K562 (cell line): ENCODE measurements around the gene RGS12. TPM values are rescaled to one million over a fixed set of nuclear protein-coding genes. Genes with fewer than 3 reads are reported as not detected.

Source experiments
- ATAC-seq: fragments of 200-7000 bp; cut with Tn5 transposase; 3 replicates; pipeline ENCODE4 v1.9.1; 2020; ENCODE audit warnings: moderate library complexity
- BruUV-seq: library from RNA; stranded (reverse); fragments of 400-500 nt; replicated peaks from 2 replicates; lab custom pipeline; 2021; lab: Mats Ljungman, UMichigan
- CTCF ChIA-PET: fragments of 300-600 bp; formaldehyde crosslinking; extraction: SDS; loops from one replicate; lab custom pipeline; 2021; ENCODE audit warnings: low intra/inter-chr PET ratio; lab: Yijun Ruan, JAX
- POLR2A ChIA-PET: fragments of 300-600, 350-650 bp; sonication (Branson Sonifier 250); formaldehyde crosslinking; extraction: SDS; loops from one replicate; lab custom pipeline; 2021; ENCODE audit warnings: antibody characterized with exemption, inconsistent platforms; lab: Yijun Ruan, JAX
- DNase-seq, 4 experiments: peaks; one replicate each; pipeline versions ENCODE4 v3.0.0 to v3.0.0-alpha.2; 2011 to 2018; ENCODE audit warnings: low spot score in 3 of 4, mixed read lengths in 3 of 4; ENCODE audit errors: extremely low read depth in 1 of 4
- FAIRE-seq: peaks from 2 replicates; lab custom pipeline; 2011; peaks lifted over from hg19 to GRCh38; lab: Jason Lieb, UNC
- H2AFZ ChIP-seq: 2 replicates; pipeline ENCODE4 v1.6.0; 2011; ENCODE audit warnings: low read depth, low read length, control low read depth, inconsistent platforms
- H3K27ac ChIP-seq: fragments of 200-600 bp; 3 replicates; pipeline ENCODE4 v1.8.0; 2011; ENCODE audit warnings: low read depth, mild to moderate bottlenecking, control low read depth, inconsistent platforms, low read length, moderate library complexity, mixed read lengths; ENCODE audit errors: extremely low read depth
- H3K27me3 ChIP-seq, 2 experiments: fragments of 300-600 bp in 1 of 2; 2 replicates in 1 of 2; 3 replicates in 1 of 2; pipeline versions ENCODE4 v1.6.0 to v1.8.0; 2011; ENCODE audit warnings: inconsistent platforms in 2 of 2, low read length in 2 of 2, mild to moderate bottlenecking in 1 of 2, mixed read lengths in 1 of 2, moderate library complexity in 1 of 2; ENCODE audit not compliant: control insufficient read depth in 2 of 2, insufficient read depth in 2 of 2
- H3K36me3 ChIP-seq: fragments of 300-600 bp; 3 replicates; pipeline ENCODE4 v1.8.0; 2011; ENCODE audit warnings: mild to moderate bottlenecking, low read length, inconsistent platforms; ENCODE audit not compliant: control insufficient read depth, insufficient read depth
- H3K4me1 ChIP-seq, 2 experiments: fragments of 200-600 bp in 1 of 2; replicated peaks in 1 of 2; 2 replicates in 1 of 2; 3 replicates in 1 of 2; pipeline versions ENCODE4 v1.5.1 to v1.8.0; 2011; ENCODE audit warnings: inconsistent platforms in 2 of 2, low read length in 2 of 2, mild to moderate bottlenecking in 1 of 2, mixed read lengths in 1 of 2, moderate library complexity in 1 of 2; ENCODE audit not compliant: control insufficient read depth in 2 of 2, insufficient read depth in 2 of 2
- H3K4me2 ChIP-seq: 2 replicates; pipeline ENCODE4 v1.6.1; 2011; ENCODE audit warnings: low read length, control low read depth, inconsistent platforms, mixed read lengths; ENCODE audit not compliant: insufficient read depth
- H3K4me3 ChIP-seq: fragments of 200-600 bp; sonication (generic), shearing (Covaris generic); 2 replicates; pipeline ENCODE4 v1.5.1; 2016; ENCODE audit warnings: control low read depth, inconsistent platforms
- H3K79me2 ChIP-seq: fragments of 200-600 bp; 3 replicates; pipeline ENCODE4 v1.8.0; 2011; ENCODE audit warnings: low read length, inconsistent platforms; ENCODE audit not compliant: control insufficient read depth, insufficient read depth
- H3K9ac ChIP-seq, 2 experiments: 2 replicates each; pipeline versions ENCODE4 v1.6.0 to v1.6.1; 2011; ENCODE audit warnings: low read depth in 2 of 2, low read length in 2 of 2, control low read depth in 1 of 2, inconsistent platforms in 1 of 2, mild to moderate bottlenecking in 1 of 2, mixed read lengths in 1 of 2; ENCODE audit not compliant: insufficient read depth in 1 of 2
- H3K9me1 ChIP-seq: one replicate; pipeline ENCODE4 v1.6.0; 2011; ENCODE audit warnings: inconsistent platforms, mild to moderate bottlenecking, low read length, moderate library complexity; ENCODE audit not compliant: control insufficient read depth, insufficient read depth
- H3K9me3 ChIP-seq: replicated peaks from 2 replicates; pipeline ENCODE4 v1.5.1; 2011; ENCODE audit warnings: low read depth, low read length, inconsistent platforms; ENCODE audit not compliant: control insufficient read depth, insufficient read depth
- H4K20me1 ChIP-seq: replicated peaks from 2 replicates; pipeline ENCODE4 v1.6.1; 2011; ENCODE audit warnings: low read length, inconsistent platforms, mixed read lengths; ENCODE audit not compliant: control insufficient read depth, insufficient read depth
- BDP1 ChIP-seq: IDR thresholded peaks from 3 replicates; pipeline ENCODE4 v1.6.1; 2011; ENCODE audit not compliant: insufficient read length, insufficient read depth
- CCNT2 ChIP-seq: IDR thresholded peaks from 2 replicates; pipeline ENCODE4 v1.6.1; 2011; ENCODE audit warnings: borderline replicate concordance, low read depth, mild to moderate bottlenecking, moderate library complexity, mixed read lengths, low read length; ENCODE audit not compliant: insufficient read length; ENCODE audit errors: extremely low read depth
- CHD2 ChIP-seq: IDR thresholded peaks from 2 replicates; pipeline ENCODE4 v1.6.1; 2011; ENCODE audit warnings: low read depth, low read length
- DACH1 ChIP-seq: fragments of 450-650 bp; IDR thresholded peaks from 2 replicates; pipeline ENCODE4 v1.6.1; 2018; ENCODE audit not compliant: partially characterized antibody
- GTF2A2 ChIP-seq: IDR thresholded peaks from 2 replicates; pipeline ENCODE4 v1.6.1; 2016; ENCODE audit warnings: mild to moderate bottlenecking, missing genetic modification characterization, missing compliant biosample characterization
- HNRNPLL ChIP-seq: fragments of 200-400 bp; formaldehyde crosslinking; IDR thresholded peaks from 2 replicates; pipeline ENCODE4 v1.6.1; 2017; ENCODE audit warnings: low read length, low read depth, mild to moderate bottlenecking; ENCODE audit not compliant: poor library complexity, severe bottlenecking
- KLF16 ChIP-seq: IDR thresholded peaks from 2 replicates; pipeline ENCODE4 v1.6.1; 2016; ENCODE audit warnings: antibody characterized with exemption
- MTF1 ChIP-seq: fragments of 250-450 bp; sonication (Bioruptor Pico); IDR thresholded peaks from 2 replicates; pipeline ENCODE4 v1.9.0; 2021; ENCODE audit warnings: moderate library complexity, mild to moderate bottlenecking, inconsistent platforms, borderline replicate concordance
- NFIC ChIP-seq: fragments of 450-650 bp; IDR thresholded peaks from 2 replicates; pipeline ENCODE4 v1.6.1; 2017; ENCODE audit warnings: mild to moderate bottlenecking, inconsistent platforms
- POLR2AphosphoS5 ChIP-seq: IDR thresholded peaks from 2 replicates; pipeline ENCODE4 v1.6.1; 2011; ENCODE audit warnings: mild to moderate bottlenecking, low read depth, low read length, moderate library complexity; ENCODE audit not compliant: control insufficient read depth, insufficient read depth
- ZNF253 ChIP-seq: fragments of 250-450 bp; sonication (Bioruptor Pico); conservative IDR thresholded peaks from 2 replicates; pipeline ENCODE4 v1.6.1; 2021; ENCODE audit warnings: mild to moderate bottlenecking
- WGBS: fragments of 100-300 bp; shearing (Covaris generic); methylation state at CpG from one replicate; pipeline ENCODE4 v1.1.6; 2016; ENCODE audit warnings: low coverage, mixed read lengths; ENCODE audit not compliant: insufficient coverage; ENCODE audit errors: missing lambda C conversion rate; 5-methylcytosine and 5-hydroxymethylcytosine counted together
- in situ Hi-C: fragments of 300-500 bp; cut with MboI; formaldehyde crosslinking; loops from 4 replicates; pipeline ENCODE4 v1.15.0; 2018; ENCODE audit warnings: inconsistent platforms, mixed read lengths
- intact Hi-C: fragments of 100-400 bp; cut with micrococcal nuclease; formaldehyde crosslinking; loops from 2 replicates; pipeline ENCODE4 v1.14.2; 2022
- polyA plus RNA-seq, 8 experiments: library from polyadenylated mRNA; depleted of rRNA in 4 of 8; stranded (reverse) in 5 of 8; unstranded in 3 of 8; fragments of >200 nt; fragmentation: Nextera tagmentation in 2 of 8; fragmentation: Illumina TruSeq in 1 of 8; extraction: Ambion mirVana in 2 of 8; extraction: Trizol in 1 of 8; gene quantifications; 2 replicates each; pipeline versions ENCODE4 v1.2.1 to v1.2.3, GENCODE V29; 2011 to 2014; ENCODE audit warnings: inconsistent platforms in 1 of 8, missing spikeins in 1 of 8
- total RNA-seq, 7 experiments: library from RNA; depleted of rRNA in 6 of 7; stranded (reverse); fragments of >200 nt in 6 of 7; fragmentation: Illumina TruSeq in 2 of 7; extraction: Trizol in 2 of 7; gene quantifications; 2 replicates each; pipeline versions ENCODE4 v1.2.1 to v1.2.3, GENCODE V29; 2011 to 2021; ENCODE audit warnings: low replicate concordance in 1 of 7
- TF ChIP-seq, protein P1 (sequence below): sonication (generic); formaldehyde crosslinking; IDR thresholded peaks from 2 replicates; pipeline ENCODE4 v1.8.1; 2023; ENCODE audit warnings: mild to moderate bottlenecking, missing genetic modification reagents
- TF ChIP-seq, protein P2 (sequence below): fragments of 450-650 bp; IDR thresholded peaks from 2 replicates; pipeline ENCODE4 v1.6.1; 2017; ENCODE audit warnings: antibody characterized with exemption, mild to moderate bottlenecking
- TF ChIP-seq, protein P3 (sequence below): fragments of 250-450 bp; sonication (Bioruptor Pico); IDR thresholded peaks from 2 replicates; pipeline ENCODE4 v1.9.0; 2021; ENCODE audit warnings: mild to moderate bottlenecking
- TF ChIP-seq, protein P4 (sequence below): sonication (generic); formaldehyde crosslinking; IDR thresholded peaks from 2 replicates; pipeline ENCODE4 v1.8.1; 2022; ENCODE audit warnings: missing genetic modification reagents

RGS12 gene
- total and polyA plus RNA-seq, 9 of the 15 experiments (the other 6 are each of a cell fraction or from before 2014, with no cell fraction given) = 0.30 to 8.8 (median 5.5) TPM

DNA sequence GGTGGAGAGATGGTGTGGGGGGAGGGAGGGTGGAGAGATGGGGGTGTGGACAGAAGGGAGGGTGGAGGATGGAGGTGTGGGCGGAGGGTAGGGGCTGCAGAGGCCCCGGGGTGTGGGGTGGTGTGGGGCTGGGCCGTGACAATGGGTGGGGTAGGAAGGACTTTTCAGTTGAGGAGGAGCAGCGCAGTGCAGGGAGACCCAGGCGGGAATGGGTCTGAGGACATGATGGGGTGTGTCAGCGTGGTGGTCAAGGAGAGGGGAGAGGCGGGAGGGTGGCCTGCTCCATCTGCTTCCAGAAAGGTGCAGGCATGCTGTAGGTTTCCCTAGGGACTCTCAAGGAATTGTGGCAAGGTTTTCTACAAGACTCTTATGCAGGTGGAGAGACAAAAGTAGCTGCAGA, 48.9 kb downstream of the RGS12 start:
- FAIRE-seq = no peak
- no peaks in the 10 kb centered on the region for H3K79me2 ChIP-seq
- no peak overlapping the region for H3K4me2 ChIP-seq
- no peaks in the 10 kb centered on the region for H3K9me3 ChIP-seq
- TF ChIP-seq BDP1 = no peak
- TF ChIP-seq HNRNPLL = no peak
- TF ChIP-seq, protein P1, sequence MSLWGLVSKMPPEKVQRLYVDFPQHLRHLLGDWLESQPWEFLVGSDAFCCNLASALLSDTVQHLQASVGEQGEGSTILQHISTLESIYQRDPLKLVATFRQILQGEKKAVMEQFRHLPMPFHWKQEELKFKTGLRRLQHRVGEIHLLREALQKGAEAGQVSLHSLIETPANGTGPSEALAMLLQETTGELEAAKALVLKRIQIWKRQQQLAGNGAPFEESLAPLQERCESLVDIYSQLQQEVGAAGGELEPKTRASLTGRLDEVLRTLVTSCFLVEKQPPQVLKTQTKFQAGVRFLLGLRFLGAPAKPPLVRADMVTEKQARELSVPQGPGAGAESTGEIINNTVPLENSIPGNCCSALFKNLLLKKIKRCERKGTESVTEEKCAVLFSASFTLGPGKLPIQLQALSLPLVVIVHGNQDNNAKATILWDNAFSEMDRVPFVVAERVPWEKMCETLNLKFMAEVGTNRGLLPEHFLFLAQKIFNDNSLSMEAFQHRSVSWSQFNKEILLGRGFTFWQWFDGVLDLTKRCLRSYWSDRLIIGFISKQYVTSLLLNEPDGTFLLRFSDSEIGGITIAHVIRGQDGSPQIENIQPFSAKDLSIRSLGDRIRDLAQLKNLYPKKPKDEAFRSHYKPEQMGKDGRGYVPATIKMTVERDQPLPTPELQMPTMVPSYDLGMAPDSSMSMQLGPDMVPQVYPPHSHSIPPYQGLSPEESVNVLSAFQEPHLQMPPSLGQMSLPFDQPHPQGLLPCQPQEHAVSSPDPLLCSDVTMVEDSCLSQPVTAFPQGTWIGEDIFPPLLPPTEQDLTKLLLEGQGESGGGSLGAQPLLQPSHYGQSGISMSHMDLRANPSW (CRISPR knock-in tag) = no peak
- no peak for TF ChIP-seq NFIC
- TF ChIP-seq, protein P2, sequence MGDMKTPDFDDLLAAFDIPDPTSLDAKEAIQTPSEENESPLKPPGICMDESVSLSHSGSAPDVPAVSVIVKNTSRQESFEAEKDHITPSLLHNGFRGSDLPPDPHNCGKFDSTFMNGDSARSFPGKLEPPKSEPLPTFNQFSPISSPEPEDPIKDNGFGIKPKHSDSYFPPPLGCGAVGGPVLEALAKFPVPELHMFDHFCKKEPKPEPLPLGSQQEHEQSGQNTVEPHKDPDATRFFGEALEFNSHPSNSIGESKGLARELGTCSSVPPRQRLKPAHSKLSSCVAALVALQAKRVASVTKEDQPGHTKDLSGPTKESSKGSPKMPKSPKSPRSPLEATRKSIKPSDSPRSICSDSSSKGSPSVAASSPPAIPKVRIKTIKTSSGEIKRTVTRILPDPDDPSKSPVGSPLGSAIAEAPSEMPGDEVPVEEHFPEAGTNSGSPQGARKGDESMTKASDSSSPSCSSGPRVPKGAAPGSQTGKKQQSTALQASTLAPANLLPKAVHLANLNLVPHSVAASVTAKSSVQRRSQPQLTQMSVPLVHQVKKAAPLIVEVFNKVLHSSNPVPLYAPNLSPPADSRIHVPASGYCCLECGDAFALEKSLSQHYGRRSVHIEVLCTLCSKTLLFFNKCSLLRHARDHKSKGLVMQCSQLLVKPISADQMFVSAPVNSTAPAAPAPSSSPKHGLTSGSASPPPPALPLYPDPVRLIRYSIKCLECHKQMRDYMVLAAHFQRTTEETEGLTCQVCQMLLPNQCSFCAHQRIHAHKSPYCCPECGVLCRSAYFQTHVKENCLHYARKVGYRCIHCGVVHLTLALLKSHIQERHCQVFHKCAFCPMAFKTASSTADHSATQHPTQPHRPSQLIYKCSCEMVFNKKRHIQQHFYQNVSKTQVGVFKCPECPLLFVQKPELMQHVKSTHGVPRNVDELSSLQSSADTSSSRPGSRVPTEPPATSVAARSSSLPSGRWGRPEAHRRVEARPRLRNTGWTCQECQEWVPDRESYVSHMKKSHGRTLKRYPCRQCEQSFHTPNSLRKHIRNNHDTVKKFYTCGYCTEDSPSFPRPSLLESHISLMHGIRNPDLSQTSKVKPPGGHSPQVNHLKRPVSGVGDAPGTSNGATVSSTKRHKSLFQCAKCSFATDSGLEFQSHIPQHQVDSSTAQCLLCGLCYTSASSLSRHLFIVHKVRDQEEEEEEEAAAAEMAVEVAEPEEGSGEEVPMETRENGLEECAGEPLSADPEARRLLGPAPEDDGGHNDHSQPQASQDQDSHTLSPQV = no peak
- no peak for TF ChIP-seq POLR2AphosphoS5
- no peak for TF ChIP-seq KLF16
- TF ChIP-seq, protein P3, sequence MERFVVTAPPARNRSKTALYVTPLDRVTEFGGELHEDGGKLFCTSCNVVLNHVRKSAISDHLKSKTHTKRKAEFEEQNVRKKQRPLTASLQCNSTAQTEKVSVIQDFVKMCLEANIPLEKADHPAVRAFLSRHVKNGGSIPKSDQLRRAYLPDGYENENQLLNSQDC (CRISPR knock-in tag) = no peak
- no peak for TF ChIP-seq GTF2A2
- no peak for TF ChIP-seq CCNT2
- TF ChIP-seq, protein P4, sequence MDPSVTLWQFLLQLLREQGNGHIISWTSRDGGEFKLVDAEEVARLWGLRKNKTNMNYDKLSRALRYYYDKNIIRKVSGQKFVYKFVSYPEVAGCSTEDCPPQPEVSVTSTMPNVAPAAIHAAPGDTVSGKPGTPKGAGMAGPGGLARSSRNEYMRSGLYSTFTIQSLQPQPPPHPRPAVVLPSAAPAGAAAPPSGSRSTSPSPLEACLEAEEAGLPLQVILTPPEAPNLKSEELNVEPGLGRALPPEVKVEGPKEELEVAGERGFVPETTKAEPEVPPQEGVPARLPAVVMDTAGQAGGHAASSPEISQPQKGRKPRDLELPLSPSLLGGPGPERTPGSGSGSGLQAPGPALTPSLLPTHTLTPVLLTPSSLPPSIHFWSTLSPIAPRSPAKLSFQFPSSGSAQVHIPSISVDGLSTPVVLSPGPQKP (CRISPR knock-in tag) = no peak
- TF ChIP-seq DACH1 = no peak
- TF ChIP-seq ZNF253 (CRISPR knock-in tag) = no peak
- TF ChIP-seq MTF1 (CRISPR knock-in tag) = no peak
- no peak for TF ChIP-seq CHD2
- DNase-seq = peak in 2 of 4 experiments; percentile 2 to 33
- ChIA-PET POLR2A (interaction anchor here (0.6 to 0.7 kb wide), 2 partner anchors 21 to 1268 kb away, joined by 3 read pairs; no protein-coding TSS in a partner anchor), CTCF (interaction anchor here (0.6 kb wide), 2 partner anchors 13 to 618 kb away, joined by 3 read pairs; no protein-coding TSS in a partner anchor)
- no peak overlapping the region for H3K27ac ChIP-seq
- H3K36me3 ChIP-seq = no peaks in the 10 kb centered on the region
- intact Hi-C loops = no loop called here
- peaks cover 0 to 21% of the 10 kb centered on the region in 2 experiments; a peak in 2 of 5 replicates for H3K27me3 ChIP-seq
- H3K4me1 ChIP-seq = peaks cover 0 to 9% of the 10 kb centered on the region in 2 experiments; a peak in 2 of 5 replicates
- H3K4me3 ChIP-seq = no peak overlapping the region
- no TSS peak for BruUV-seq
- in situ Hi-C loops = loop anchor here (5.0 kb wide), 1 partner anchor 111 kb away; no protein-coding TSS in a partner anchor
- H3K9ac ChIP-seq = no peak overlapping the region
- no peak for ATAC-seq
- H3K9me1 ChIP-seq = peaks cover 2% of the 10 kb centered on the region
- no peak overlapping the region for H2AFZ ChIP-seq
- WGBS = 0% methylated on average over 2 of the region's 7 CpGs
- H4K20me1 ChIP-seq = peaks cover 9% of the 10 kb centered on the region; the same call in 1 of the 2 replicates
